NCI-H748 treated with DMSO at 0.1 percent for 48 hours (cell line): ENCODE results near the gene LYST.
A peak's percentile ranks its signal among the peaks of the same experiment; 100 is the strongest.
"Not testable (repeated sequence)": the region's sequence is repeated elsewhere in the genome, so short reads cannot be mapped to it uniquely, and the experiment has no call there.

Source experiments
- DNase-seq: peaks from one replicate; lab custom pipeline; 2025; lab: John Stamatoyannopoulos, UW

LYST gene

DNA sequence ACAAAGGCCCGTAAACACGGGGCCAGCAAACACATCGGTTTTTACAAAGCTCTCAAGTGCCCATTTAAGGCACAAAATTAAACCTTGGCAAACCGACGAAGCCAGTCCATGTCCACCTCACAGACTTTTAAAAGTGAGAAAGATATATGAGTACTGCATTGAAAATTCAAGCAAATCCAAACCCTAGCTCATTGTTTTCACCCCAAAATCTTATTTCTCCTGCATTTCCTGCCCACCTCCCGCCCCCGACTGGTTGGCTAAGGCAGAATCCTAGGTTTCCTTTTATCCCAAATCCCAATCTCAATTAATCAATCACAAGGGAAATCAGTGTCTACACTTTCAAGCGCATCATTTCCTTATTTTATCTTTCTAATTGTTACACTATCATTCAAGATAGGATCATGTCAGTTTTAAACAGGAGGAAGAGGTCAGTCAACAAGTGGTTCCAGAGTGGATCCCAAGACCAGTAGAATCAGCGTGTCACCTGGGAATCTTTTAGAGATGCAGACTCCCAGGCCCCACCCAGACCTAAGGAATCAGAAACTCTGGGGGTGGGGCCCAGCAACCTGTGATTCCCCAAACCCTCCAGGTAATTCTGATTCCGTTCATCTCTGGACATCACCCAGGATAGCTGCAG is 215.4 kb downstream of the LYST start:
- no peak for DNase-seq

DNA sequence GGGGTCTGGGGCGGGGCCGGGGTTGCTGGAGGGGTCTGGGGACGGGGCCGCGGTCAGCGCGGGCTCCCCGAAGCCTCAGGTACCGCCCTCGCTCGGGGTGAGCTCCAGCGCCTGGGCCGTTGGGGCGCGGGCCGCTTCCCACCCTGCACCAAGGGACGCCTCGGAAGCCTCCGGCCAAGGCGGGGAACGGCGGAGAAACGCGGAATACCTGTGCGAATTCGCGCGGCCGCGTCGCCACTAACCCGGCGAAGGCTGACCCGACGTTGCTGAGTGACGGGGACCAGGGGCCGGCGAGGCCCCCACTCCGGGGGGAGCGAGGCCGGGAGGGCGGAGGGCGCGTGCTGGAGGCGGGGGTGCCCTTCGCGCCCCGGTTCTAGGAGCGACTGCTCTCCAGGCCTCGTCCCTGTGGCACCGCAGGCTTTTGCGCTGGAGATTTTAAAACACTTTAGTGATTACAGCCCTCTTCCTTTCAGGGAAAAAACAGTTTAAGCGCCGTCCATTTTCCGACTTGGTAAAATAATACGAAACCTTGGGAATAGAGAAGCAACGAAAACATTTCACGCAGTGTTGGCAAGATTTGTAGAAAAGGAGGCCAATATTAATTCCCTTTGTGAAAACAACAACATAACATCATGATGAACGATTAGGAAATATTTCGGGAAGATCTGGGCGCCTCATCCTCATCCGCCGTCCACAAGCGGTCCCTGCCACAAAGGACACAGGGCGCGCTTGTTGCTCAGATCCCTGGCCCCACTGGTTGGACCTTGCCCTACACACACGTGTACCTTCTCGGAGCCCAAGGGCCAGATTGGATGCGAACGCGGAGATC is 216.2 kb downstream of the LYST start:
- DNase-seq, result peak; percentile 21

DNA sequence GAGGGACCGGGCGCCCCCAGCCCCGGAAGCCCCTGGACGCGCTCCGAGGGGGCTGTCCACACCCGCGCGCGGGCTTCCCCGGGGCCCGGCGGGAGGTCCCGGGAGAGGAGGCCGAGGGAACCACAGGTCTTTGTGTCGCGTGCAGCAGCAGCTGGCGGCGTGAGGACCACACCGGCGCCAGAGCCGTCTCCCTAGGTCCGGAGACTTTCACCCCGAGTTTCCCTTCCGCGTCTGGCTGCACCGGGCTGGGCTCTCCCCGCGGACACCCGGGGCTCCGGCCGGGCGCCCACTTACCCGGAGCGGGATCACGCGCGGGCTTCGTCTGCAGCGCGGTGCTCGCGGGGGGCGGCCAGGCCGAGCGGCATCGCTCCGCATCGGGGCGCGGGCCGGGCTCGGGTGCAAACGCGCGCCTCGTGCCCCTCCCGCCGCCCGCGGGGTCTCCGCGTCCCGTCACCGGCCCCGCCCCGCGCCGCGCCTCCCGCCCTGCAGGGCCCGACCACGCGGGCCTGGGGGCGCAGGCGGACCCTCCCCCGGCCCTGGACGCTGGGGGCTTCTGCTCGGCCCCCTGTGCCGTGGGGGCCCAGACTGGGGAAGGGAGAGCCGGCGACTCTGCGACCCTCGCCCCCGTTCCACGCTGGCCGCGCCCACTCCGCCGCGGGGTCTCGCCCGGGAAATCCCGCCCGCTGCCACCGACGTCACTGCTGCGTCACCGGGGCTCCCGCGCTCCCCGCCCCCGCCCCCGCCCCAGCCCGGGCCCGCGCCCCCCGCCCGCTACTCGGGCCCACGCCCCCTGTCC is 217.1 kb downstream of the LYST start, which contains the start of gene GNG4:
GNG4 (minus strand) TSS at position 417 of the 796 bp plus-strand sequence. CDS start 65,946 bp downstream, outside the sequence.
- DNase-seq, result peak; percentile 33

DNA sequence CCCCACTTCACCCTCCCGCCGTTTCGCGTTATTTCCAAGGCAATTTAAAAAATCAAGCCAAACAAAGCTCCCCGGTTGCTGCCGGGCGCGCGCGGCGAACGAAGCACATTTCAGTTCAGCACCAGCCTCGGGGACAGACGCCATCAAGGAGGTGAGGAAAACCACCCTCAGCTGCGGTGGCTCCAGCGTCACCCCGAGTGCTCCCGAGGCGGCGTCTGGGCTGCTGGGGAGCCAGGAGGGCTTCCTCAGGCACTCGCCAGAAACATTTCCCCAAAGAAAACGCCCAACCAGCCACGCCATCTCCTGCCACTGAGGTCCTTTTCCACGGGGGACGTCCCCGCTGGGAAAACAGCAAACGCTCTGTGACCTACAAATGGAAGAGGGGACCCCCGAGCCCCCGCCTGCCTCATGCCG is 217.7 kb downstream of the LYST start:
- peak; percentile 26 for DNase-seq

DNA sequence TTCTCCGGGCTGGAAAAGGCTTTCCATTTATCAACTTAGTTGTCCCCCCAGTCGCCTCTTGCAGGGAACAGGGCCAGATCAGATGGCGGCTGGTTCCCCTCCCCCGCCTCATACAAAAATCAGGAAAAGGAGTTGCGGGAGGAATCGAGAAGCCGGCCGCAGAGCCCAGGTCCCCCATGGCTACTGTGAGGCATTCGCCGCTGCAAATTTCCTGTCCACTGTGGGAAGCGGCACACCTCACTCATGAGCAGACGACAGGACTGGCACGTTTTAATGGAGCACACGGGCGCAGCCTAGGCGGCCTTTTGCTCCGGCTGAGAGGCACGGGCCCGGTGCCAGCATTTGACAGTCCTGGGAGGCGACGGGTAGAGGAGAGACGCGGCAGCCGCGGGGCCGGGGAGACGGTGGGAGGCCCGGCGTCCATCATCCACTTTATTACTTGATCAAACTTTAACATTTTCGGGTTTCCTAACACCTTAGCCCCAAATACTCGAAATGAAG is 218.2 kb downstream of the LYST start:
- peak; percentile 29 for DNase-seq

DNA sequence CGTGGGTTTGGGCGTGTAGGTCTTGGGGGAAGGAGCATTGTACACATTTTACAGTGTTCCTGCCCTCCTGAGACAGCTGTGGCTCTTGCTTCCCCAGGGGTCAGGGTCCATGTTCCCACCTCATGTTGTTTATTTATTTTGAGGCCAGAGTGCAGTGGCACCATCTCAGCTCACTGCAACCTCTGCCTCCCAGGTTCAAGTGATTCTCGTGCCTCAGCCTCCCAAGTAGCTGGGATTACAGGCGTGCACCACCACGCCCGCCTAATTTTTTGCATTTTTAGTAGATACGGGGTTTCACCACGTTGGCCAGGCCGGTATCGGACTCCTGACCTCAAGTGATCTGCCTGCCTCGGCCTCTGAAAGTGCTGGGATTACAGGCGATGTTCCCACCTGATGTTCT is 219.2 kb downstream of the LYST start:
- not testable (repeated sequence) for DNase-seq

DNA sequence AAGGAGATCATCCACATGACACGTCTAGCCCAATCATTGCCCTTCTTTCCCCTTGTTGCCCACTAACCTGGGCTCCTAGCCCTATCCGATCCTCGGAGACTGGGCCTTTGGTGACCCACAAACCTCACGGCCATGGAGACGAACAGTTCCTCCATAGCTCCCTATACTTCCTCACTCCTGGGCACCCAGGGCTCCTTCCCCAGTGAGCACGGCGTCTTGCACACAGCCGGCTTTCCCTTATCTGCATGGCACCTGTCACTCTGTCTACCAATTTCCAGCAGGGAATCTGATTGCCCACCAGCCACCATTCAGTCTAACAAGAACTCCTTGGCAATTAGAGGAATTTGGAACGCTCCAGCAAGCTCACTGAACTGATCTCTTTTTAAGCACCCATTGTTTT is 220.2 kb downstream of the LYST start:
- no peak for DNase-seq

DNA sequence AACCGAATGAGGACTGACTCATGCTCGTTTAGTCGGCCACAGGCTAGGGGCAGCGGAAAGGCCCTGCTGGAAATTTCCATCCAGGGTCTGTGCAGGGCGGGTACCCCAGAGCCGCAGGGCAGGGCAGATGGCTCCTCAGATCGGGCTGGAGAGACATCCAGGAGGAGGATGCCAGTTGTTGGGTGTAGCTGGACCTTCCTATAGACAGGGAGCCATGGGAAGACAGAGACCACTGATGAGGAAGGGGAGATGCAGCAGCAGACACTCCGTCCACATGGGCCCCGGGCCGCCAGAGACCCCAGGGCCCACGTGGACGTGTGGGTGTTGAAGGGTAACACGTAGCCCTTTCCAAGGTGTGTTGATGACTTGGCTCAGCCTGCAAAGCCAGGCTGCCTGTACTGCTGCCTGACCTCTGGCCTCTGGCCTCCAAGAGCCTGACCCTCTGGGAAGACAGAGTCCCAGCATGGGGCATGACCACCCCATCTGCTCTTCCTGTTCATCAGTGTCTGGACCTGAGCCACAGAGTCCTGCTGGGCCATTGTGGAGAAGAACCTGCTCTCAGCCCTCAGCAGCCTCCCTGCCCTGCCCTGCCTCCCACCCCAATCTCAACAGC is 221.9 kb downstream of the LYST start:
- DNase-seq, result no peak

DNA sequence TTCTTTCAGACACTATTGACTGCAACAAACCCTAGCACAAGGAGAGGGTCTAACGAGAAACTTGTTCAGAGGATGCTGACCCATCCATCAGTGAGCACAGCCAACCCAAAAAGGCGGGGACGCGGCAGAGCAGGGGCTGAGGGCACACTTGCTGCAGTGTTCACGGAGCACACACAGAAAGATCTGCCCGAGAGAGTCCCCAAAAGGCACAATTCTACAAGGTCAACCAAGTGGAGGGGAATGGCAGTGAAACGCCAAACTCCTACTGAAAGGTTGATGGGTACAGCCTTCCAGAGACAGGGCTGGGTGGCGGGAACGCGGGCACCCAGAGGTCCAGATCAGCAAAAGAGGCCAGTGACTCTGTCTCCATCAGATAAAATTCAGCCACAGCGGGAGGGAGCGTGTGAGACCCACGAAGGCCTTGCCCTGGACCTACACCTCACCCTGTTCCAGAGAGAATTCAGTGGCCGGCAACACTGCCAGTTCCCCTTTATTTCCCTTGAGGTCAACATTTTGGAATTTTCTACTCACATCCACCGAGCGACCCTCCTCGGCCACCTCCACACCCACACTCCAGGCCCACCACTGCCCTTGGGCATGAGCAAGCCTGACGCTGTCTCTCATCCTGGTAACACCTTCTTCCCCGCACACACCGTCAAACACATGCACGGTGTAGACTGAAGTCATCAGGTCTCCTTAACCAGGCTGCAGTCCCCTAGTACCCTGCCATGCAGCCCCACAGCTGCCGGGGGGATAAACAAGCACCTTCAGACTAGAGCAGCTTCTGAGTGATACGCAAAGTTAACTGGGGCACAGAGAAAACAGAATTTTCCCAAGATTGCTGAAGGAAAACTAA is 222.6 kb downstream of the LYST start:
- DNase-seq, result no peak

DNA sequence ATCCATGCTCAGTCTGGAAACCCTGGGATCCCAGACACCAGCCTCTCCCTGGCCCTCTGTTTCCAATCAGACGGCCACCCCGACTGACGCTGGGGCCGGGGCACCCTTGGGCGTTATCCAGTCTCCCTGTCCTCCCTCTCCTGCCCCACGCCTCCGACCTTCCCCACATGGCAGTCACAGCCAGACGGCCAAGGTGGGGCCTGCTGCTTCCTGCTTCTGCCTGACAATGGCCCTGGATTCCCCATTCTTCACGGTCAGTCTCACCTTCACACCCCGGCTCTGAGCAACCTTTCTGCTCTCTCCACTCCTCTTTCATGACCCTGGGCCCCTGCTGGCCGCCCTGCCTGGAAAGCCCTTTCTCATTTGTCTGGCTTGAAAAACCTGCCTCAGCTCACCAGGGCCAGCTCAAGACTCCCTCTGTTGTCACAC is 223.7 kb downstream of the LYST start:
- DNase-seq, result no peak

DNA sequence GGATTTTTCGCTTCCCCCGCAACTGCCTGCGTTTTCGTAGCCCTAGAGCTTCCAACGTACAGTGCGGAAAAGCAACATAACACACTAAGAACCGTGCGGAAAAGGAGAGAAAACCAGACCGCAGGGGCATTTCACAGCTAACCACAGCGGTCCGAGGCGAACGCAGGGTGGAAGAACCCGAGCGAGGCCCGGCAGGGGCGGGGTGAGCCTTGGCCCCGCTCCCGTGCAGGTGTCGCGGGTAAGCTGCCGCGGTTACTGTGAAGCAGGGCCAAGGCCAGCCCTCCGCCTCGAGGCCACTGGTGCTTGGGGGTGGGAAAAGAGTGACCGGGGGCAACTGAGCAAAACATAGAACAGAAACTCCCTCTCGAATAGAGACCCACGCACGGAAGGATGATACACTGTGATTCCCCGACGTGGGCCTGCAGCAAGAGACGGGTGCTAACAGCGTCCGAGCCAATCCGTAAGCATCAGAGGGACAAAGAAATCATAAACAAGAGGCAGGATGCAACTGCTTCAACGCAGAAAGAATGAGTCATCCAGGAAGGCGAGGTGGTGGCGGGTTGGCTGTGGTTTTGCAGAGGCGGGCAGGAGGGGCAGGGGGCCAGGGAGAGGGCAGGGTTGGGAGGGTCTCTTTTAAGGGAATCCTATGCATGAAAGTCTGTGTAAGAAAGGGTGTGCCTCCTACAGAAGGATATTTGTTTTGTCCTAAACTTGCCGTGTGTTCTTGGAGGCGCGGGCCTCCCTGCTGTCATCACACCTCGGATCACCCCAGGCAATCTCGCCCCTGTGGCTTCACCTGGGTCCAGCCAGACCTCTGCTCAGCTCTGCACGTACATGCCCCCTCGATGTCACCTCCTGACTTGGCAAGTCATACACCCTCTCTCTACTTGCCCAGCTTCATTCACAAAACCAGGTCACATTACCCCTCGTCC is 224.4 kb downstream of the LYST start:
- no peak for DNase-seq

DNA sequence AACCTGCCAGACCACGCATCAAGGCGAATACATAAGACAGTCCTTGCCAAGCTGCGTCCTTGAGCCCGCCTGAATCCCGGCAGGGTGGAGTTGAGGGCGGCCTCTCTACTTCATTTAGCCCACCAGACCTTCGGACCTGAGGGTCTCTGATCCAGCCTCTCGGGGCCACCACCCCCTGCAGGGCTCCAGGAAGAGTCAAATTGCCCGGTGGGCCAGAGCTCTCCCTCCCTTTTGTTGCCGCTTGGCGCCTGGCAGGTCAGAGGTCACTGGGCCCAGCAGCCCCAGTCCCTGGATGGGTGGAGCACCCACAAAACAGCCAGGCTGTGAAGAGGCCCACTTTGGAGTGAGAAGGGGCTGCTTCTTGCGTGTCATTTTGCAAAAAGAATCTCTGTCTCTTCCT is 226.1 kb downstream of the LYST start:
- DNase-seq, result no peak

DNA sequence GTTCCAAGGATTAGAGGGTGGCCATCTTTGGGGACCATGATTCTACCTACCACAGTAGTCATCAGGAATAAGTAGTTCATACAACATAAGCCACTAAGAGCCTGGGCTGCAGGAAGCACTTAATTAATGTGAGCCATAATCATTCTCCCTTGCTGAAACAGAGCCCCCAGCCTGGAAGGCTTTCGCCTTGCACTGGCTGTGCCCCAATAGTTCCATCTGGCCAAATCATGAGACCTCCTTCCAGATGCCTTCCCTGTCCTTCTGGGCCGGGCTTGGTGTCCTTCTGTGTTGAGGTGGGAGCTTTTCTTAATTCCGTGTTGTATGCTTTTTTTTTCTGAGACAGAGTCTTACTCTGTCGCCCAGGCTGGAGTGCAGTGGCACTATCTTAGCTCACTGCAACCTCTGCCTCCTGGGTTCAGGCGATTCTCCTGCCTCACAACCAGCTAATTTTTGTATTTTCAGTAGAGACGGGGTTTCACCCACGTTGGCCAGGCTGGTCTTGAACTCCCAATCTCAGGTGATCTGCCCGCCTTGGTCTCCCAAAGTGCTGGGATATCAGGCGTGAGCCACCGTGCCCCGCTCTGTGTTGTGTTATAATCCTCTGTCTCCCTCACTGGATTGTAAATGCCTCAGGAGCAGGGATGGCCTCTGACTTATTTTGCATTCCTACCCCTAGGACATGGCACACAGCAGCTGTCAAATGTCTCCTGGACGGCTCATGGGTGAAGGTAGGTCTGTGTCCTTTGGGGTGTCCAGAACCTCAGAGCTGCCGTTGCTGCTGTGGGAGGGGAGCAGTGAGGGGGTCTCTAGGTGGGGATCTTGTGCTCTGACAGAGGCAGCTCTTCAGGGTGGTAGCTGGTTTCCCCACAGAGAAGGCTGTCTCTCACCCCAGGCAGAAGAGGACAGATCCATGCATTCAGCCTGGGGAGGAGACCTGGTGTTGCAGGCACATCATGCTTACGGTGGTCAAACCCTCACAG is 227.2 kb downstream of the LYST start:
- DNase-seq, result no peak

DNA sequence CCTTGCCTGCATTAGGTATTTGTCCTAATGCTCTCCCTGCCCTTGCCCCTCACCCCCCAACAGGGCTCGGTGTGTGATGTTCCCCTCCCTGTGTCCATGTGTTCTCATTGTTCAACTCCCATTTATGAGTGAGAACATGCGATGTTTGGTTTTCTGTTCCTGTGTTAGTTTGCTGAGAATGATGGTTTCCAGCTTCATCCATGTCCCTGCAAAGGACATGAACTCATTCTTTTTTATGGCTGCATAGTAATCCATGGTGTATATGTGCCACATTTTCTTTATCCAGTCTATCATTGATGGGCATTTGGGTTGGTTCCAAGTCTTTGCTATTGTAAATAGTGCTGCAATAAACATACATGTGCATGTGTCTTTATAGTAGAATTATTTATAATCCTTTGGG is 228.1 kb downstream of the LYST start:
- not testable (repeated sequence) for DNase-seq

DNA sequence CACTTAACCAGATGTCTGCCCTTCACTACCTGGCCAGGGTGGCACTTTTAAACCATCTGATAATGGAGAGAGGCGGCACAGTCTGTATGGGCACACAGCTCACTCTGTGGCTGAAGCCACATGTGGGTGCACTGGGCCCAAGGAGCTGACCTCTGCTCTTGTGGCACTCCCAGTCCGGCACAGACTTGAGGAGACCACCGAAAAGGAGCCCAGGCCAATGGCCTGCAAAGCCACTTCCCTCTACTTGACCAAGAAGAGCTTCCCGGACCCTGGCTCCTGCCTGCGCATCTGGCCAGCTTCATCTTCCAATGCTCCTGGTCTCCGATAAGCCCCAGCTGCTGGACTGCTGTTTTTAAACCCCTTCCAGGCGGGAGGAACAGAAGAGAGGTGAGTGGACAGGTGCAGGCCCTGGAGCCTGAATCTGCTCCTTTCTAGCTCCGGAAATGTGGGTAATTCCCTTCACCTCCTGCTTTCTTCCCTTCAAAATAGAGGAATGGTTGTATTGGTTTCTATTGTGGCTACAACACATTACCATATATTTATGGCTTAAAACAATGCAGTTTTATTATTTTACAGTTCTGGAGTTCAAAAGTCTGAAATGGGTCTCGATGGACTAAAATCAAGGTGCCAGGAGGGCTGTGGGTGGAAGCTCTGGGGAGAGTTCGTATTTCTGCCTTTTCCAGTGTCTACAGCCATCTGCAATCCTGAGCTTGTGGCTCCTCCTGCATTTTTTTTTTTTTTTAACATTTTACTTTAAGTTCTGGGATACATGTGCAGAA is 228.8 kb downstream of the LYST start:
- no peak for DNase-seq

DNA sequence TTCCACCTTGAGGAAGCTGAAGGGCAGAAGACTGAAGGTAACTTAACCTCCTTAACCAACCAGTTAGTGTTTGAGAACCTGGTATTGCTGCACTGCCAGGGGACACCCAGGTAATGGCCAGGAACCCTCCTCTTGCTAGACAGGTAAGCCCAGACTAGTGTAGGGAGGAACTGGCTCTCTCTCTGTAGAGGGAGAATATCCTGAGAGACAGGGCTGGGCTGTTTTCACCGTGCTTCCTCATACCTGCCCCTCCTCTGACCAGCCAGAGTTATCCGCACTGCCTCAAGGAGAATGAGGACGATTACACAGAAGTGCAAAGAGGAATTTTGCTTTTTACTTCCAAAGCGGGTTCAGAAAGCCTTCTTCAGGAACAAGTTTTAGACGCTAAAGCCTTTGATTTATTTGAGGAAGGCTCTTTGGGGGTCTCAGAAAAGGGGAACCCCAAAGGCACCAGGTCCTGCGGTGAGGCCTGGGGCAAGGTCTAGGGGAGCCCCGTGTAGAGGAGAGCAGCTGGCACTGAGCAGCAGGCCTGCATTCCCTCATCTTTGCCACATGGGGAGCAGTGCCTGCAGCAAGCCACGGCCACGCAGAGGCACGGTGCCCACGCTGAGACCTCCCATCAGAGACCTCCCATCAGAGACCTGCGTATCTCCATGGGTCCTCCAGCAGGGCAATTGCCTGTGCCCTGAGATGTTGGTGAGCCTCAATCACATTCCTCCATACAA is 230.6 kb downstream of the LYST start:
- DNase-seq, result no peak
